Stimulated activated CD4-positive, alpha-beta T cell treated with anti-CD3 and anti-CD28 coated beads, Interleukin-4, amount 100 ng/mL, for 24 hours (primary cell): ENCODE data around the gene RSPH1.

ENCODE experiments used
- DNase-seq: peaks from one replicate; pipeline ENCODE4 v3.0.0-alpha.2; 2020

The RSPH1 gene

DNA sequence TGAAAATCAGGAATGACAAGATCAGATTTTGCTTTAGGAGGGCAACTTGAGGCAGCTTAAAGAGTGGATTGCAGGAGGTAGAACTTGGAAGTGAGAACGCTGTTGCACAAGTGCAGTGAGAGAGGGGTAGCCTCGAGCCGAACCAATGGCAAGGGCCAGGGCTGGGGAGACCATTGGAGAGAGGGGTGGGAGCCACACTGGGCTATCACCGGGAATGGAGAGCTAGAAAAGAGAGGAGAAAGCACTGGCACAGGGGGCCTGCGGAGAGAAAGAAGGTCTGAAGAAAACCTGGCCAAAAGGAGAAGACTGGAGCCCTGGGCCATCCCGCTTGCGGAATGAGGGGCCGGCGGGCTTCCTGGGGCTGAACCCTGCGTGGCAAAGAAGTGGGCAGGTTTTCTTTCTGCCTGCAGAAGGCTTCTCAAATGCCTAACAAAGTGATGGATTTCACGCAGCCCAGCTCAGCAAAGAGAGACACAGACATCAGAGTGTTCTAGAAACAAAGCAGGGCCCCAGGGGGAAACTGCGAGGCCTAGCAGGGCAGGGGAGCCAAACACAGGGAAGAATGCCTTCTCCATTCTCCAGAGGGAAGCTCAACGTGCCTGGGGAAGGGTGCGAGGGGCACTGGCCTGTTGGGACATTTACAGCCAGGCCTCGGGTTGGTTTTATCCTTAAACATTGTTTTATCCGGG lies 16.5 kb upstream of the RSPH1 start:
- no peak for DNase-seq

- no peak for DNase-seq
Measured at GRCh38 chr21:42509244-42509643, 13.2 kb upstream of the RSPH1 start.

DNA sequence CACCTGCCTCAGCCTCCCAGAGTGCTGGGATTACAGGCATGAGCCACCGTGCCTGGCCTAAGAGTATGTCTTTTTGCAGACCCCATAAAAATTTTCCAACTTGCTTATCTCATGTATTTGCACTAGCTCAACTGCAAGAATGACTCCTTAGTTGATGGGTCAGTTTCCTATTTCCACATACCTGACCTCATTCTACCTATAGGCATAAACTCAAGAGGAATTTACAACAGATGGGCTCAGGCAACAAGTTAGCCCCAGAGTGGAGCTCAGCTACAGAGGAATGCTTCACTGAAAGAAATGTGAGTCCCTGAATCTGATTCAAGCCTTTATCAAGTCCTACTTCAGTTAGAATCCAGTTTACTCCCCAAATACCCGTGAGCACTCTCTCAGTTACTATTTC lies 12.3 kb upstream of the RSPH1 start:
- DNase-seq = no peak

GRCh38 chr21:42507418-42507817 lies 11.4 kb upstream of the RSPH1 start:
- no peak for DNase-seq

DNA sequence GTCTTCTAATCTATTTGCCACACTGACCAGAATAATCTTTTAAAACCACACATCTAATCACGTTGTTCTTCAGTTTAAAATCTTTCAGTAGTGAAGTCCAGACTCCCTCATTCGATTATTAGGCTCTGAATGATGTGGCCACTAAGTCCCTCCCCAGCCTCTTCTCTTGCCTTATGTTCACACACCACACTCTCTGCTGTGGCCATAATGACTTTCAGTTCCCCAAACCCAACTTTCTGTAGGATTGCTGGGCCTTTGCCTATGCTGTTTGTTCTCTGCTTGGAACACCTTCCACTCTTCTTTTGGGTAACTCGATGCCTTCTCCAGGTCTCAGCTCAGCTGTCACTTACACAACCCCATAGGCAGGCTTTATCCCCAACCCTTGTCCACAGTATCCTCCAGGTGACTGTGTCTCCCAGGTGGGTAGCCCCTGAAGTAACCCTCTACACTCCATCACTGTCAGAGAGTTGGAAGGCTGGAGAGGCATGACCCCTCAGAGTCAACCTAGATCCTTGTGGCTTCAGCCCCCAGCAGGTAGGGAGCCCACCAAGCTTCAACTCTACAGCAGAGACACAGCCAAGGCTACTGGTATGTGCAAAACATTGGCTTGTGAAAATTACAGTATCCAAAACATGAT lies 9.2 kb upstream of the RSPH1 start:
- no peak for DNase-seq

DNA sequence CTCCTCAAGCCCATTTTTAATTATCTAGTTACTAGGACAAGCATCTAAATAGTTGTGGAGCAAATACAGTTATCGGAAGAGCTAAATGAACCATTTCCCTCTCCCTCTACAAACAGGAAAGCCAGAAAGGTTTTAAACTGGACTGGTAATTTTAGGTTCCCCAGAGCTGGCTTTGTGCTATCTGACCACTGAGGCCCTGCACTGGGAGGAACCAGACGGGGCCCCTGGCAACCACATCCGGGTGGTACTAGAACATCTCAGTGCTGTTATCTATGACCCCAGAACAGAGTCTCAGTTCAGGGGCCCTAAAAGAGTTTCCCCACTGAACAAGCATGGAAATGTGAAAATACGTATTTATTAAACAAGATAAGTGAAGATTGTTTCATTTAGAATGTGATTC lies 7.7 kb upstream of the RSPH1 start:
- DNase-seq = no peak

GRCh38 chr21:42500736-42501135 lies 4.7 kb upstream of the RSPH1 start:
- DNase-seq = no peak

GRCh38 chr21:42500225-42500624 lies 4.2 kb upstream of the RSPH1 start:
- no peak for DNase-seq

- no peak for DNase-seq
Measured at GRCh38 chr21:42499444-42500112, 3.6 kb upstream of the RSPH1 start.

DNA sequence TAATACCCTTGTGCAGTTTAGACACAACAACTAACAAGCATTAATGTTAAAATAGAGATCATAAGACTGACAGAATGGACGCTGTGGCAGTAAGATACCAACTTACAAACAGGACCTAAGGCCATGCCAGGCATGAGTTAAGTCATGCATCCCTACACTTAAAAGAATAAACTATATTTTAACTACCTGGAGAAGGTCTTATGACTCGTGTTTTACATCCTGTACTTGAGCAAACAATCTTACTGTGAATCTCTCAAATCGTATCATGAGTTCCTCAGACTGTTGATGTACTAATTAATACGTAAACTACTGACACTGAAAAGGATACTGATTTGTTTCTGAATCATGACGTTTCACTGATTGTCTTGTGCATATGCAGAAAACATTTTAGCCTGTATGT lies 2.0 kb upstream of the RSPH1 start:
- no peak for DNase-seq

GRCh38 chr21:42496839-42497202 lies 797 bp upstream of the RSPH1 start:
- DNase-seq = no peak

DNA sequence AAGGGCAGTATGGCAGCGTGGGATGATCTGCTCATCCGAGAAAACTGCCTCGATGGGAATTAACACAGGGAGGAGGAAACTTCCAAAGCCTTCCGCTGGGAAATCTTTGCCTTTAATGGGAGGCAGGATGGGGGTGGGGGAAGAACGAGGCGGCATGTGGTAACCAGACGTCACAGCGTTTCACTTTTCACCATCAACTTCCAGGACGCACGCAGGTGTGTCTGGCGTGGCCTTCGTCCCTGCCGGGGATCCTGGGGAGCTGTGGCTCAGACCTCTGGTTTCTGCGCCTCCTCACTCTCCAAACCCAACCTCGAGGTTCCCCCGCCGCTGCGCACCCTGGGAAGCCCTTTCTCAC lies 282 bp downstream of the RSPH1 start:
- no peak for DNase-seq

DNA sequence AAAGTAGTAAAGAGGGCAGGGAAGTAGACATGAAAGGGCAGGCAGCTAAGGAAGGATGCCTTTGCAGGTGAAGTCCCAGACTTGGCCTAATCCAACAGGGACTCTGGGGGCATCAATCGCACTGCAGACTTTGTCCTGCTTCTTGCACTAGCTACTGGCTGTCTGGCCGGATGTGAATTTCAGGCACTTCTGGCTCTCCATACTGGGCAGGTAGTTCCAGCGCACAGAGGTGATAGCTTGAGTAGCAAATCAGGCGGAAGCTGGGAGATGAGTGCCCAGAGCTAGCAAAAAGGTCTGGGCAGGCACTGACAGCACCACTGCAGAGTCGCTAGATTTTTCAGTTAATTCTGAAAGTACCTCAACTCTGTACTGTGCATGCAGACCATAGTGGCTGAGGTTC lies 997 bp downstream of the RSPH1 start:
- DNase-seq = no peak

DNA sequence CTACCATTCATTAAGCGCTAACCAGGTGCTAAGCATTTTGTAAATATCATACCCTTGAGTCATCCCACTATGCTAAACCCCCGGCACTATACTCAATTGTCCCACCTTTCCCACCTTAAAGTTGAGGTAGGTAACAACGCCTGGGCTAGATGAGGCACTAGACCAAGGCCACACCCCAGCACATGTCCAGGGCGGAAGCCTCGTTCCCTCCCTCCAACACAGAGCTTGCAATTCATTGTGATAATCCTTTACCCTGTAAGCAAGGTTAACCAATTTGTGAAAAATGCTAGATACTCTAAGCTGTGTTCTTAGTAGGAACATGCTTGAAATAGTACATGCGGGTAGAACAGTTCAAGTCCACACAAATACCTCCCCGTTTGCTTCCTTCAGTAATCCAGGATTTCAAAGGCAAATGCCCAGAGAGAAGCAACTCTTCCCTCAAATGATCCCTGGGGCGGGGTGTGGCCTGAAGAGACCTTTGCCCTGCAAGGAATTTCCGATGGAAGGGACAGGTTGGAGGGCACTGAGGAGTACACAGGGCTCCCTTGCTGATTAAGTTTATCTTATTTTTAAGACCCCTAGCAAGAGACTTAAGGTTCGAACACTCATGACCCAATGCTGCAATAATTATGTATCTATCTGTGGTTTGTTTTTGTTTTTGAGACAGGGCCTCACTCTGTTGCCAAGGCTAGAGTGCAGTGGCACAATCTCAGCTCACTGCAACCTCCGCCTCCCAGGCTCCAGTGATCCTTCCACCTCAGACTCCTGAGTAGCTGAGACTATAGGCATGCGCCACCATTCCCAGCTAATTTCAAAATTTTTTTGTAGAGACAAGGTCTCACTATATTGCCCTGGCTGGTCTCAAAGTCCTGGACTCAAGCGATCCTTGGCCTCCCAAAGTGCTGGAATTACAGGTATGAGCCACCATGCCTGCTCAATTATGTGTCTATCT lies 2.6 kb downstream of the RSPH1 start:
- no peak for DNase-seq

- DNase-seq = no peak
Measured at GRCh38 chr21:42492201-42492600, 3.8 kb downstream of the RSPH1 start.

GRCh38 chr21:42491328-42491727 lies 4.7 kb downstream of the RSPH1 start:
- no peak for DNase-seq

GRCh38 chr21:42490720-42491119 lies 5.3 kb downstream of the RSPH1 start:
- DNase-seq = no peak

- DNase-seq = no peak
Measured at GRCh38 chr21:42489991-42490390, 6.0 kb downstream of the RSPH1 start.

DNA sequence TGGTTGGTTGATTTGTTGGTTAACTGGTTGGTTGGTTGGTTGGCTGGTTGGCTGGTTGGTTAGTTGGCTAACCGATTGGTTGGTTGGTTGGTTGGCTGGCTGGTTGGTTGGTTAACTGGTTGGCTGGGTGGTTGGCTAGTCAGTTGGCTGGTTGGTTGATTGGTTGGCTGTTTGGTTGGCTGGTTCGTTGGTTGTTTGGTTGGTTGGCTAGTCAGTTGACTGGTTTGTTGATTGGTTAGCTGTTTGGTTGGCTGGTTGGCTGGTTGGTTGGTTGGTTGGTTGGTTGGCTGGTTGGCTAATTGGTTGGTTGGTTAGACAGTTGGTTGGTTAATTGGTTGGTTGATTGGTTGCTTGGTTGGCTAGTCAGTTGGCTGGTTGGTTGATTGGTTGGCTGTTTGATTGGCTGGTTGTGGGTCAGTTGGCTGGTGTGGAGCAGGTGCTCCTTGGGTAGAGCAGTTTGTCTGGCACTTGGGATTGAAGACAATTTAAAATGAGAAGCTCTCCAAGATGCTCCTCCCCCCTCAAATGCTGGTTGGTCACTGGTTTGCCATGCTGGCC lies 6.9 kb downstream of the RSPH1 start:
- no peak for DNase-seq

DNA sequence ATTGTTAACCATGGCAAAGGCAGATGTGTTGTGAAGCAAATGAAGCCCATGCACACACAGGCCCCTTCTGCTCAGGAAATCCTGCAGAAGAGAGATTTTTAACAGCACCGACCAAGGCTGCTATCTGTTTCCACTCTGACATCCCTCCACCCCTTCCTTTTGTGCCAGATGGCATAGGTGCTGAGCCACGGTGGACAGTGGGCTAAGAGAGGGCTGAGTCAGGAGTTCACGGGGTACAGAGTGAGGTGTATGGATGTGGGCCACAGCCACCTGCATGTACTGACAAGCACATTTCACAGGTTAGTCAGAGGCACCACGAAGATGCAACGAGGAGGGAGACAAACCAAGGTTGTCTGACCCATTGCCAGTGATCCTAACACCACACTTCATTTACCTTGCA lies 9.5 kb downstream of the RSPH1 start:
- DNase-seq = no peak

DNA sequence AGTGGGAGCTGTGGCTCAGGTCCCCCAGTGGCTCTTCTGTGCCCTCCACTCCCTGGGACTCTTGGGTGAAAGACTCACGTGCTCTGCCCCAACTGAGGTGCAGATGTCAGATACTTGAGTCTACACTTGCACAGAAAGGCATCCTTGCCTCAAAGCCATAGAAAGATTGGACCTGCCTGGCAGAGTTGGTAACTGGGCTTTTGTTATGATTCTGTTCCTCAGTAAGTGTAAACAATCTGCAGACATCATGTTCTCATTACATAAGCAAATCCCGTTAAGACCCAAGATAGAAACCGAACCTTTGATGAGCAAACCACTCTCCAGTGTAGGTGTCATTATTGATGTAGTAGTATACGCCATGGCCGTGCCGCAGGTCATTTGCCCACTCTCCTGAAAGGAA lies 10.0 kb downstream of the RSPH1 start:
- no peak for DNase-seq

GRCh38 chr21:42484966-42485365 lies 11.1 kb downstream of the RSPH1 start:
- DNase-seq = no peak

- DNase-seq = no peak
Measured at GRCh38 chr21:42481169-42481568, 14.9 kb downstream of the RSPH1 start.
